ENCODE results near the gene IMMP2L.

GRCh38 chr7:111272092-111272491 is 290.2 kb downstream of the IMMP2L start:
- TF ChIP-seq, protein P1, sequence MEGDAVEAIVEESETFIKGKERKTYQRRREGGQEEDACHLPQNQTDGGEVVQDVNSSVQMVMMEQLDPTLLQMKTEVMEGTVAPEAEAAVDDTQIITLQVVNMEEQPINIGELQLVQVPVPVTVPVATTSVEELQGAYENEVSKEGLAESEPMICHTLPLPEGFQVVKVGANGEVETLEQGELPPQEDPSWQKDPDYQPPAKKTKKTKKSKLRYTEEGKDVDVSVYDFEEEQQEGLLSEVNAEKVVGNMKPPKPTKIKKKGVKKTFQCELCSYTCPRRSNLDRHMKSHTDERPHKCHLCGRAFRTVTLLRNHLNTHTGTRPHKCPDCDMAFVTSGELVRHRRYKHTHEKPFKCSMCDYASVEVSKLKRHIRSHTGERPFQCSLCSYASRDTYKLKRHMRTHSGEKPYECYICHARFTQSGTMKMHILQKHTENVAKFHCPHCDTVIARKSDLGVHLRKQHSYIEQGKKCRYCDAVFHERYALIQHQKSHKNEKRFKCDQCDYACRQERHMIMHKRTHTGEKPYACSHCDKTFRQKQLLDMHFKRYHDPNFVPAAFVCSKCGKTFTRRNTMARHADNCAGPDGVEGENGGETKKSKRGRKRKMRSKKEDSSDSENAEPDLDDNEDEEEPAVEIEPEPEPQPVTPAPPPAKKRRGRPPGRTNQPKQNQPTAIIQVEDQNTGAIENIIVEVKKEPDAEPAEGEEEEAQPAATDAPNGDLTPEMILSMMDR (IDR thresholded peaks at IDR 0.05): no peak
- no peak for TF ChIP-seq POLR2A (IDR thresholded peaks at IDR 0.05)

Measured in right lobe of liver (tissue), 4 donors.